Naive thymus-derived CD8-positive, alpha-beta T cell (primary cell): ENCODE measurements around the gene FER. TPM values are rescaled to one million over a fixed set of nuclear protein-coding genes. Genes with fewer than 3 reads are reported as not detected.
"Not testable (repeated sequence)": the region's sequence is repeated elsewhere in the genome, so short reads cannot be mapped to it uniquely, and the experiment has no call there.

ENCODE experiments used
- ATAC-seq, 2 donors: fragments of 150-1000 bp; cut with Tn5 transposase in 1 of 2; sonication (Bioruptor Pico), chemical (Tn5 transposase) in 1 of 2; 1 replicate in 1 of 2; 2 replicates in 1 of 2; pipeline ENCODE4 v1.10.0; 2021; ENCODE audit warnings: mild to moderate bottlenecking in 2 of 2, moderate library complexity in 2 of 2
- POLR2A ChIA-PET: fragments of 350-600 bp; sonication (Branson Sonifier 250); formaldehyde crosslinking; loops from one replicate; lab custom pipeline; 2021; ENCODE audit warnings: antibody characterized with exemption; lab: Charles Lee
- DNase-seq, 10 donors: peaks; one replicate each; pipeline versions ENCODE4 v3.0.0 to v3.0.0-alpha.2; 2020 to 2022
- H3K27ac Mint-ChIP-seq, 10 donors: one replicate each; pipeline ENCODE4 v1.8.0; 2020 to 2022; ENCODE audit warnings: mild to moderate bottlenecking in 10 of 10, mixed read lengths in 10 of 10, moderate library complexity in 4 of 10, inconsistent platforms in 1 of 10
- H3K27me3 Mint-ChIP-seq, 5 donors: one replicate each; pipeline ENCODE4 v1.8.0; 2021 to 2022; ENCODE audit warnings: mixed read lengths in 5 of 5
- H3K36me3 Mint-ChIP-seq, 3 donors: one replicate each; pipeline ENCODE4 v1.8.0; 2020 to 2022; ENCODE audit warnings: mixed read lengths in 3 of 3, mild to moderate bottlenecking in 2 of 3, inconsistent platforms in 1 of 3
- H3K4me1 Mint-ChIP-seq, 4 donors: one replicate each; pipeline ENCODE4 v1.8.0; 2021 to 2022; ENCODE audit warnings: mixed read lengths in 4 of 4
- H3K4me3 Mint-ChIP-seq, 10 donors: one replicate each; pipeline ENCODE4 v1.8.0; 2020 to 2022; ENCODE audit warnings: mild to moderate bottlenecking in 10 of 10, mixed read lengths in 10 of 10, moderate library complexity in 6 of 10, inconsistent platforms in 1 of 10
- H3K9me3 Mint-ChIP-seq, 9 donors: one replicate each; pipeline ENCODE4 v1.8.0; 2020 to 2022; ENCODE audit warnings: mixed read lengths in 9 of 9, mild to moderate bottlenecking in 3 of 9, inconsistent platforms in 1 of 9, moderate library complexity in 1 of 9
- polyA plus RNA-seq, 3 donors: library from polyadenylated mRNA; unstranded; fragments of 300-500 nt; fragmentation: Illumina TruSeq; gene quantifications; one replicate each; pipeline ENCODE4 v1.2.3, GENCODE V29; 2021
- total RNA-seq, 8 experiments: library from RNA in 2 of 8; stranded (reverse) in 2 of 8; gene quantifications; one replicate each; pipeline ENCODE4 v1.2.3 and lab custom pipeline; 2021 to 2026

FER gene
- total and polyA plus RNA-seq, 5 experiments from 2014 or later, result 8.8 to 15.0 (median 11.4) TPM

DNA sequence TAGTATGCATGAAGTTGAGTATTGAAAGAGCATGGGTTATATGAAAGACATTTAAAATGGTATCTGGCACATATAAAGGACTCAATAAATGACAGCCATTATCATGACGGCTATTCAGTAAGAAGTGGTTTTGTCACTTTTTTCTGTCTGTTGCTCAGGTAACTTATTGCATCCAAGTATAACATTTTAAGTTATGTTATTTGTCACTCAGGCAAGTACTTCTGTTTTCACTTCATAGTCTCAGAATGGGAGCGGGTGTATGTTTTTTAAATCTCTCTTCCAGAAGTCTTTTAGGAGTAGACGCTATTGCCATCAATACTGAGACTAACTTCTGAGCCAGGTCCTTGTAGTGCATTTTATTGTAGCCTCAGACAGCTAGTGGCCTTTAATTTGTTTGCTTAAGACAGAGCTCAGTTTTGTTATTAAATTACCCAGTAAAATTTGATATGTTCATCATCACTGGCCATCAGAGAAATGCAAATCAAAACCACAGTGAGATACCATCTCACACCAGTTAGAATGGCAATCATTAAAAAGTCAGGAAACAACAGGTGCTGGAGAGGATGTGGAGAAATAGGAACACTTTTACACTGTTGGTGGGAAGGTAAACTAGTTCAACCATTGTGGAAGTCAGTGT, 423.9 kb downstream of the FER start:
- H3K4me1 Mint-ChIP-seq, H3K4me3 Mint-ChIP-seq, H3K36me3 Mint-ChIP-seq, POLR2A ChIA-PET, H3K27me3 Mint-ChIP-seq, H3K9me3 Mint-ChIP-seq, H3K27ac Mint-ChIP-seq, ATAC-seq, DNase-seq: not testable (repeated sequence)

DNA sequence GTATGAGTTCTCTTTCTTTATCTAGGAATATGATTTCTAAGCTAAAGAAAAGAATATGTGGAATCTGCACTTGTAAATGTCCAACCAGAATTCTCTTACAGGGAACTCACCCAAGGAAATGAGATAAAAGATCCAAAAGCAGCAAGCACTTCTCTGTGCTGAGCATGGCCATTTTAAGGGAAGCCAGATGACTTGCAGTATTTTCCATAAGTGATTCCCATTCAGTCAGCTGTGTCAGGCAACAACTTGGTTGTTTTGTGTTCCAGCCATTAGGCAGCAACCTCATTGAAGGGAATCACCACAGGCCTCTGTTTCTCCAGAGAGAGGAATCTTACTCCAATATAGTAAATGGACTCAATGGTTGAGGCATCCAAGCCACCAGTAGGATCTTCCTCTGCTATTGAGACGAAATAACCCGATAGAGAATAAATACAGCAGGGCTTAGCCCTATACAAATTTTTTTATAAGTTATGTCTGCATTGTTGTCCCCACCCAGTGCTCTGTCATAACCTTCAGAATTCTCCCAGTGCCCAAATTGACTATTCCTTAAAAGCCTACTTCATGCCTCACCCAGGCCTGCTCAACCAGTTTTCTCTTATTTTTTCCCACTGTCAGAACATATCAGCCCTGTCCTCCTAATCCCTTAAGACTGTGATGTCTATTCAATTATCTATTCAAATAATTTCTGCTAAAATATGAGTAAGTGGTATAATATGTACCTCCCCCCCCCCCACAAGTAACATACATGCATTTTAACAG, 425.5 kb downstream of the FER start:
- Mint-ChIP-seq H3K4me3 (no peak overlapping the region), H3K4me1 (no peaks in the 10 kb centered on the region), H3K27ac (no peak overlapping the region), H3K36me3 (peaks cover 0 to 6% (median 0%) of the 10 kb centered on the region in 3 donors), H3K9me3 (peaks cover 0 to 3% (median 0%) of the 10 kb centered on the region in 9 donors), H3K27me3 (no peaks in the 10 kb centered on the region)
- DNase-seq (no peak), ATAC-seq (no peak)
- POLR2A ChIA-PET, result no interaction called here

- Mint-ChIP-seq H3K36me3 (peaks cover 7 to 12% (median 9%) of the 10 kb centered on the region in 3 donors), H3K4me3 (no peak overlapping the region), H3K27me3 (no peaks in the 10 kb centered on the region), H3K4me1 (no peaks in the 10 kb centered on the region), H3K27ac (no peak overlapping the region), H3K9me3 (no peaks in the 10 kb centered on the region)
- ATAC-seq, result no peak
- DNase-seq, result no peak
- POLR2A ChIA-PET, result no interaction called here
Measured at GRCh38 chr5:109177227-109177626, 429.5 kb downstream of the FER start.

DNA sequence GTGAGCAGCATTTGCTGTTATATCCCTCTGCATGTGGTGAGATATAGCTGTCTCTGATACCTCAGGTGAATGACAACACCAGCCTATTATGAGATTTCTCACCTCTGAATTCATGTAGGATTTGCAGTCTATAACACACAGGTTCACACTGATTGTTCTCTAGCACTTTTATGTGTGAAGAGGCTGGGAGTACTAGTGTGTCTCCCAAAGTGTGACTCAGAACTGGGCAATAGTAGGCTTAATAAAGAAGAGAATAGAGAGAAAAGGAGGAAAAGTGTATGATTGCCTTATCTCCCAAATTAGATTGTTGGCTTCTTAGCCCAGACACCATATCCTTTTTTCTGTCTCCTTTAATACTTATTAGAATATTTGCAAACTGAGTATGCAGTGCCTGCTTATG, 430.1 kb downstream of the FER start:
- no peaks in the 10 kb centered on the region for H3K27me3 Mint-ChIP-seq
- peaks cover 7 to 12% (median 9%) of the 10 kb centered on the region in 3 donors for H3K36me3 Mint-ChIP-seq
- H3K9me3 Mint-ChIP-seq, result no peaks in the 10 kb centered on the region
- no peak overlapping the region for H3K27ac Mint-ChIP-seq
- ATAC-seq, result no peak
- no peak overlapping the region for H3K4me3 Mint-ChIP-seq
- H3K4me1 Mint-ChIP-seq, result no peaks in the 10 kb centered on the region
- DNase-seq, result no peak
- POLR2A ChIA-PET, result no interaction called here

GRCh38 chr5:109180668-109181067, 433.0 kb downstream of the FER start:
- no peaks in the 10 kb centered on the region for H3K4me1 Mint-ChIP-seq
- POLR2A ChIA-PET, result no interaction called here
- no peaks in the 10 kb centered on the region for H3K27me3 Mint-ChIP-seq

GRCh38 chr5:109186759-109187158, 439.1 kb downstream of the FER start:
- Mint-ChIP-seq H3K27me3 (no peaks in the 10 kb centered on the region), H3K27ac (no peak overlapping the region), H3K36me3 (peaks cover 3 to 25% (median 23%) of the 10 kb centered on the region in 3 donors), H3K9me3 (no peaks in the 10 kb centered on the region), H3K4me3 (no peak overlapping the region), H3K4me1 (peaks cover 0 to 2% (median 0%) of the 10 kb centered on the region in 4 donors)
- POLR2A ChIA-PET, result no interaction called here
- ATAC-seq, result no peak
- DNase-seq, result no peak

More at GRCh38 chr5:109180668-109181067, 433.0 kb downstream of the FER start:
- Mint-ChIP-seq H3K4me3 (no peak overlapping the region), H3K9me3 (no peaks in the 10 kb centered on the region), H3K27ac (no peak overlapping the region), H3K36me3 (peaks cover 7 to 21% (median 9%) of the 10 kb centered on the region in 3 donors)
- ATAC-seq (no peak), DNase-seq (no peak)

DNA sequence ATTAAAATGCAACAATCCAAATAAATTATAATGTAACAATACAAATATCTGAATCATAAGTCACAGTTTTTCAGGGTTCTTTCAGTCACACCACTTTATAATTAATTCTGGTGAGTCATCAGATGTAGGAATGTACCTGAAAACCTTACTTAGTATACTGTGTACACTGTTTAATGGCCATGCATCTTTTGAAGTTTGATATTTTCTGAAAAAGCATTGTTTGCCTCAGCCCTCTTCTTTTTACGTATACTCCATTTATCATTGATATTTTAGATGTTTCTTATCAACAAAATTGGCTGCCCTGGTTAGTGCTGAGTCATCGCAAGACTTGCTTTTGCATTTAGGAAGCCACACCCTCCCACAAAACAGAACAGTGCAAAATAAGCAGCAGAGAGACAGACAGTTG, 443.5 kb downstream of the FER start:
- no peak for ATAC-seq
- no peak for DNase-seq
- Mint-ChIP-seq H3K27ac (no peak overlapping the region), H3K36me3 (peaks cover 0 to 18% (median 10%) of the 10 kb centered on the region in 3 donors), H3K4me1 (peaks cover 0 to 2% (median 0%) of the 10 kb centered on the region in 4 donors), H3K4me3 (no peak overlapping the region), H3K27me3 (no peaks in the 10 kb centered on the region), H3K9me3 (no peaks in the 10 kb centered on the region)
- POLR2A ChIA-PET, result no interaction called here

- Mint-ChIP-seq H3K27ac (no peak overlapping the region), H3K27me3 (no peaks in the 10 kb centered on the region), H3K36me3 (peaks cover 0 to 11% (median 5%) of the 10 kb centered on the region in 3 donors), H3K4me1 (peaks cover 0 to 2% (median 0%) of the 10 kb centered on the region in 4 donors), H3K4me3 (no peak overlapping the region), H3K9me3 (no peaks in the 10 kb centered on the region)
- DNase-seq (no peak), ATAC-seq (no peak)
- POLR2A ChIA-PET, result no interaction called here
Measured at GRCh38 chr5:109192027-109192426, 444.3 kb downstream of the FER start.

DNA sequence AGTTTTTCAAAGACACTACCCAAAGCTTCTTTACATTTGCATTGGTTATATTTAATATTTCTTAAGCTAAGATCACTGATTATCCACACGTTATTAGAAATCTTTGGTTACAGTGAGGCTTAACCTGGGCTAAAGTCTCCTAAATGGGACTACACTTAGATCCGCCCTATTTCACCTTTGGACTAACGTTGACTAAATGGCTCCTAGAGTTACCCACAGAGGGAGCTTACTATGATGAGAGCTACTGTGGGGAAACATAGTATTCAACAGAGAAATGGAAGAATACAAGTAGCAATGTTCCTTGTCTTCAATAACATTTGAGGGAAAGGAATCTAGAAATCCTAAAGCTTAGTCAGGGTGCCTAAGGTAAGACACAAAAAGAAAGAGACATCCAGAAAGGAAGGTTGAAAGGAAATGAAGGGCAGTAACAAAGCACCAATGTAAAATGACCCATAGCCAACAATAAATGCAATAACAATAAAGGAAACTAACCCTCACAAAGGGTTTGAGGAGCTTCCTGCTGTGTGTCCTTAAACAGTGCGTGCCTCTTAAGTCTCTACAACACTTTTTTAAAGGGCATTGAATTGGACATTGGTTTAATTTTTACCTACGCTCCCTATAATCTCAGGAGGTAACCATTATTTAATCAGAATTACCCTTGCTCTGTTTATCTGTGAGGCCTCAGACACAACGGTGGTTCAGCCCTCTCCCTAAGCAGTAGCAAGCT, 445.0 kb downstream of the FER start:
- H3K4me3 Mint-ChIP-seq, result no peak overlapping the region
- no peaks in the 10 kb centered on the region for H3K27me3 Mint-ChIP-seq
- DNase-seq (no peak), ATAC-seq (no peak)
- H3K27ac Mint-ChIP-seq, result no peak overlapping the region
- H3K36me3 Mint-ChIP-seq, result peaks cover 0 to 6% (median 0%) of the 10 kb centered on the region in 3 donors
- no peaks in the 10 kb centered on the region for H3K9me3 Mint-ChIP-seq
- H3K4me1 Mint-ChIP-seq, result peaks cover 0 to 2% (median 0%) of the 10 kb centered on the region in 4 donors
- POLR2A ChIA-PET, result no interaction called here

GRCh38 chr5:109195667-109196066, 448.0 kb downstream of the FER start:
- Mint-ChIP-seq H3K27ac (no peak overlapping the region), H3K36me3 (no peaks in the 10 kb centered on the region), H3K27me3 (peaks cover 0 to 15% (median 2%) of the 10 kb centered on the region in 5 donors), H3K4me1 (peaks cover 0 to 2% (median 0%) of the 10 kb centered on the region in 4 donors), H3K4me3 (no peak overlapping the region), H3K9me3 (no peaks in the 10 kb centered on the region)
- POLR2A ChIA-PET, result no interaction called here
- no peak for ATAC-seq
- no peak for DNase-seq

GRCh38 chr5:109196087-109196822, 448.6 kb downstream of the FER start:
- H3K27me3 Mint-ChIP-seq, result peaks cover 0 to 15% (median 2%) of the 10 kb centered on the region in 5 donors
- ATAC-seq (no peak), DNase-seq (no peak)
- H3K4me1 Mint-ChIP-seq, result peaks cover 0 to under 1% (median 0%) of the 10 kb centered on the region in 4 donors
- H3K27ac Mint-ChIP-seq, result no peak overlapping the region
- no peaks in the 10 kb centered on the region for H3K9me3 Mint-ChIP-seq
- H3K36me3 Mint-ChIP-seq, result no peaks in the 10 kb centered on the region
- H3K4me3 Mint-ChIP-seq, result no peak overlapping the region
- POLR2A ChIA-PET, result no interaction called here

DNA sequence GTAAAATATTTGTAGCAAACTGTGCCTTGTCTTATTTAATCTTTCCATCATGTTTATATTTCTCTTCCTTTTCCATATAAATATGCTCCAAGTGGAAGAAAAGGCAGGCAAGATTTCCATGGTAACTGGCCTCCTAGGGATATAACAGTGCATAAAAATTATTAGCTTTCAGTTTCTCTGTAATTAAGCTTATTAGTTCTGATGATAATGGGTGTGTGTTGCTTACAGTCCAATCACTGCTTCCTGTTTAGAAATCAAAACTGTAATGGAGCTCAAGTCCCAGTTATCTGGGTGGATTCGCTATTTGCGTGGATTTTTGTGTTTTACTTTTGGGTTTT, 449.1 kb downstream of the FER start:
- Mint-ChIP-seq H3K4me3 (no peak overlapping the region), H3K36me3 (no peaks in the 10 kb centered on the region), H3K27me3 (peaks cover 0 to 15% (median 2%) of the 10 kb centered on the region in 5 donors), H3K27ac (no peak overlapping the region), H3K9me3 (no peaks in the 10 kb centered on the region), H3K4me1 (no peaks in the 10 kb centered on the region)
- DNase-seq (no peak), ATAC-seq (no peak)
- POLR2A ChIA-PET, result no interaction called here
